Left colon (tissue), 2 donors: ENCODE data around the gene LALBA. TPM values are rescaled to one million over a fixed set of nuclear protein-coding genes. Genes with fewer than 3 reads are reported as not detected.
"Not testable (repeated sequence)": the region's sequence is repeated elsewhere in the genome, so short reads cannot be mapped to it uniquely, and the experiment has no call there.

Experiments used
- ATAC-seq: fragments of 200-7000 bp; cut with Tn5 transposase; one replicate; pipeline ENCODE4 v1.9.1; 2020; ENCODE audit warnings: mild to moderate bottlenecking, moderate library complexity
- DNase-seq, 2 donors: peaks; one replicate each; pipeline ENCODE4 v3.0.0-alpha.2; 2020
- intact Hi-C, 2 donors: fragments of 100-400 bp; cut with DNase I in 1 of 2; cut with micrococcal nuclease in 1 of 2; formaldehyde crosslinking; loops; one replicate each; pipeline versions ENCODE4 v1.11.2 to v1.14.0; 2022; cut with DNase I, micrococcal nuclease
- total RNA-seq, 2 donors: library from RNA; stranded (reverse); fragmentation: NEBNext Ultra II Directional; extraction: Animal tissue kit (Norgen Biotek cat#: 25700); gene quantifications; one replicate each; pipeline ENCODE4 v1.2.1, GENCODE V29; 2021
- donor health status: DM: no; HTN: no; CAD: no.
- donor health status: DM: yes; HTN: yes; CAD: no.

LALBA gene
- total RNA-seq, 2 donors from 2014 or later: not detected

- DNase-seq (peak; percentile 29 to 64), ATAC-seq (peak; percentile 76)
- intact Hi-C loops: no loop called here
Observed at GRCh38 chr12:48542300-48542928, 27.4 kb downstream of the LALBA start.

GRCh38 chr12:48536602-48537001, 33.2 kb downstream of the LALBA start:
- intact Hi-C loops: no loop called here
- ATAC-seq (no peak), DNase-seq (no peak)

GRCh38 chr12:48532601-48533000, 37.2 kb downstream of the LALBA start:
- ATAC-seq: no peak

GRCh38 chr12:48527891-48528670, 41.8 kb downstream of the LALBA start:
- ATAC-seq: no peak
- intact Hi-C loops: no loop called here
- DNase-seq: no peak

More at GRCh38 chr12:48532601-48533000, 37.2 kb downstream of the LALBA start:
- intact Hi-C loops: no loop called here
- no peak for DNase-seq

GRCh38 chr12:48525332-48525731, 44.5 kb downstream of the LALBA start, which contains the start of gene OR8S1:
TSS of gene OR8S1 (plus strand) at chr12:48525632. CDS start at chr12:48525632, 0 bp downstream.
- ATAC-seq: no peak
- no peak for DNase-seq
- intact Hi-C loops: no loop called here

GRCh38 chr12:48520381-48520780, 49.5 kb downstream of the LALBA start:
- intact Hi-C loops, DNase-seq: not testable (repeated sequence)

More at GRCh38 chr12:48520381-48520780, 49.5 kb downstream of the LALBA start:
- ATAC-seq: not testable (repeated sequence)

Other genes with a start within 250 kb of the LALBA start
- gene ZNF641, start 219.1 kb downstream of the LALBA start, total RNA-seq: 1 to 10 TPM; 9.2 to 9.6 TPM
- not detected for gene ANP32D, start 97.5 kb downstream of the LALBA start, total RNA-seq
- gene C12orf54, start 87.5 kb downstream of the LALBA start, total RNA-seq: not detected
- gene OR8S1, start 44.4 kb downstream of the LALBA start, total RNA-seq: not detected
- 10 to 100 TPM; 16.9 to 19.9 TPM for gene KANSL2, start 112.2 kb upstream of the LALBA start, total RNA-seq
- gene CCNT1, start 146.7 kb upstream of the LALBA start, total RNA-seq: 10 to 100 TPM; 24.8 to 28.4 TPM
- 100 to 1,000 TPM; 103 to 130 TPM for gene ADCY6, start 219.0 kb upstream of the LALBA start, total RNA-seq
- 10 to 100 TPM; 36.0 to 47.9 TPM for gene CACNB3, start 248.4 kb upstream of the LALBA start, total RNA-seq